NCI-H146 (cell line): ENCODE results near the gene AOAH.
"Not testable (repeated sequence)": the region's sequence is repeated elsewhere in the genome, so short reads cannot be mapped to it uniquely, and the experiment has no call there.

Experiments used
- DNase-seq: peaks from one replicate; lab custom pipeline; 2025; lab: John Stamatoyannopoulos, UW

The AOAH gene

GRCh38 chr7:36507475-36508440, 216.5 kb downstream of the AOAH start:
- DNase-seq = peak; percentile 23

- no peak for DNase-seq
These were observed 217.5 kb downstream of the AOAH start for GRCh38 chr7:36506820-36507219.

- DNase-seq = no peak
These were observed 218.0 kb downstream of the AOAH start for GRCh38 chr7:36506130-36506798.

GRCh38 chr7:36504617-36505016, 219.7 kb downstream of the AOAH start:
- DNase-seq = not testable (repeated sequence)

- DNase-seq = not testable (repeated sequence)
These were observed 220.1 kb downstream of the AOAH start for GRCh38 chr7:36504216-36504615.

- no peak for DNase-seq
These were observed 226.5 kb downstream of the AOAH start for GRCh38 chr7:36497775-36498174.

GRCh38 chr7:36497176-36497575, 227.1 kb downstream of the AOAH start:
- DNase-seq = not testable (repeated sequence)

- DNase-seq = no peak
These were observed 227.7 kb downstream of the AOAH start for GRCh38 chr7:36496576-36496975.

- DNase-seq = no peak
These were observed 233.0 kb downstream of the AOAH start for GRCh38 chr7:36491317-36491716.

- no peak for DNase-seq
These were observed 233.9 kb downstream of the AOAH start for GRCh38 chr7:36490419-36490830.

- DNase-seq = not testable (repeated sequence)
These were observed 235.6 kb downstream of the AOAH start for GRCh38 chr7:36488672-36489071.

- peak; percentile 70 for DNase-seq
These were observed 236.4 kb downstream of the AOAH start for GRCh38 chr7:36487756-36488336.

- no peak for DNase-seq
These were observed 238.0 kb downstream of the AOAH start for GRCh38 chr7:36486336-36486735.

GRCh38 chr7:36484265-36484664, 240.0 kb downstream of the AOAH start:
- DNase-seq = no peak

- DNase-seq = not testable (repeated sequence)
These were observed 240.4 kb downstream of the AOAH start for GRCh38 chr7:36483853-36484252.

- DNase-seq = no peak
These were observed 245.5 kb downstream of the AOAH start for GRCh38 chr7:36478745-36479144.

GRCh38 chr7:36475381-36475780, 248.9 kb downstream of the AOAH start:
- DNase-seq = no peak

GRCh38 chr7:36475011-36475342, 249.3 kb downstream of the AOAH start:
- no peak for DNase-seq

GRCh38 chr7:36474283-36475010, 249.8 kb downstream of the AOAH start:
- DNase-seq = no peak

GRCh38 chr7:36473454-36474282, 250.6 kb downstream of the AOAH start:
- DNase-seq = peak; percentile 76

GRCh38 chr7:36472141-36472729, 252.1 kb downstream of the AOAH start:
- DNase-seq = no peak
